NT2/D1 (cell line): ENCODE measurements around the gene MBP.

ENCODE experiments used
- SUZ12 ChIP-seq: IDR thresholded peaks from 2 replicates; pipeline ENCODE4 v1.6.1; 2011; ENCODE audit not compliant: insufficient read length, insufficient read depth; ENCODE audit errors: extremely low read depth
- YY1 ChIP-seq: IDR thresholded peaks from 2 replicates; pipeline ENCODE4 v1.6.1; 2011; ENCODE audit not compliant: insufficient read length, insufficient read depth
- ZNF274 ChIP-seq: IDR thresholded peaks from 2 replicates; pipeline ENCODE4 v1.6.1; 2011; ENCODE audit warnings: mild to moderate bottlenecking, low read depth, low read length

DNA sequence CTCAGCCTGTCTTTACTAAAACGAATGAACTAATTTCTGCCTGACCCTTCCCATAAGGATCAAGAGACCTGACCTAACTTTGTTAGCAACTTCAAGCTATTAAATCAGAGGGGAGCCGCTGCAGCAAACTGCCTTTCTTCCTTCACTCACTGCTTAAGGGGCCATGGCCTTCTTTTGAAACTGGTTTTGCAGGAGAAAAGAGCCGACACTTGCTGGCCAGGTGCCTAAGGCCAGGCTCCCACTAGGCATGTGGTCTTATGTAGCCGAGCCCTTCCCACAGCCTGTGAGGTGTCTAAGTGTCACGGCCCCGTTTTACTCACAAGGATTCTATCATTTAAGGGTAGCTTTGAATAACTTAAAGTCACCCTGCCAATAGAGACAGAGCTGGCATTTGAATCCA lies 179.4 kb downstream of the MBP start:
- no peak for TF ChIP-seq ZNF274
- no peak for TF ChIP-seq YY1
- no peak for TF ChIP-seq SUZ12
